ENCODE data around the gene MCTP1.
A peak's percentile ranks its signal among the peaks of the same experiment; 100 is the strongest.

The MCTP1 gene

GRCh38 chr5:95178046-95178651 is 106.7 kb downstream of the MCTP1 start:
- no peak for TF ChIP-seq ZFX (IDR thresholded peaks at IDR 0.05)
- no peak for TF ChIP-seq CTCF (conservative IDR thresholded peaks at IDR 0.05)
- no peak overlapping the region for H3K27ac ChIP-seq

- no peak overlapping the region for H3K27ac ChIP-seq
- TF ChIP-seq ZFX (IDR thresholded peaks at IDR 0.05) (no peak), CTCF (conservative IDR thresholded peaks at IDR 0.05) (no peak)
Observed at GRCh38 chr5:95177456-95177855, 107.4 kb downstream of the MCTP1 start.

GRCh38 chr5:95175106-95175505 is 109.8 kb downstream of the MCTP1 start:
- TF ChIP-seq CTCF (conservative IDR thresholded peaks at IDR 0.05) (no peak), ZFX (IDR thresholded peaks at IDR 0.05) (no peak)
- H3K27ac ChIP-seq: no peak overlapping the region

GRCh38 chr5:95172659-95173058 is 112.2 kb downstream of the MCTP1 start:
- H3K27ac ChIP-seq: no peak overlapping the region
- TF ChIP-seq CTCF (conservative IDR thresholded peaks at IDR 0.05) (no peak), ZFX (IDR thresholded peaks at IDR 0.05) (no peak)

- H3K27ac ChIP-seq: no peak overlapping the region
- no peak for TF ChIP-seq ZFX (IDR thresholded peaks at IDR 0.05)
- TF ChIP-seq CTCF (conservative IDR thresholded peaks at IDR 0.05): no peak
Observed at GRCh38 chr5:95164861-95165260, 120.0 kb downstream of the MCTP1 start.

GRCh38 chr5:95163079-95163478 is 121.8 kb downstream of the MCTP1 start:
- no peak for TF ChIP-seq CTCF (conservative IDR thresholded peaks at IDR 0.05)
- no peak for TF ChIP-seq ZFX (IDR thresholded peaks at IDR 0.05)
- peak overlapping the region; percentile 36; the same call in 1 of the 2 replicates for H3K27ac ChIP-seq

GRCh38 chr5:95162231-95162992 is 122.5 kb downstream of the MCTP1 start:
- H3K27ac ChIP-seq: no peak overlapping the region
- TF ChIP-seq ZFX (IDR thresholded peaks at IDR 0.05) (no peak), CTCF (conservative IDR thresholded peaks at IDR 0.05) (no peak)
